NCI-H524 treated with DMSO at 0.1 percent for 48 hours (cell line): ENCODE data around the gene IQCK.
"Not testable (repeated sequence)": the region's sequence is repeated elsewhere in the genome, so short reads cannot be mapped to it uniquely, and the experiment has no call there.

Experiments used
- DNase-seq: peaks from one replicate; lab custom pipeline; 2025; lab: John Stamatoyannopoulos, UW

The IQCK gene

DNA sequence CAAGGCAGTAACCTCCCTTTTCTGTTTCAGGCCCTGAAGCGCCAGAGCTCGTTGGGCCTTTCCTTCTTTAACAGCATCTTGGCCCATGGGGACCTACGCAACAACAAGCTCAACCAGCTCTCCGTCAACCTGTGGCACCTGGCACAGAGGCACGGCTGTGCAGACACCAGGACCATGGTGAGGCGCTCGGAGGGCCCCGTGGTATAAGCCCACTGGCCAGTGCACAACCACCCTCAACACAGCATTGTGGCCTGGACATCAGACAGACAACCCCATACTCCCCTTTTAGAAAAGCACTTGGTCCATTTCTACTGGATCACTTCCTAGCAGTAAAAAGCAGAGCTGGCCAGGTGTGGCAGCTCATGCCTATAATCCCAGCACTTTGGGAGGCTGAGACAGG is 18.6 kb upstream of the IQCK start:
- no peak for DNase-seq

GRCh38 chr16:19700319-19700781 is 17.7 kb upstream of the IQCK start:
- no peak for DNase-seq

- DNase-seq = no peak
Measured at GRCh38 chr16:19701091-19701490, 17.0 kb upstream of the IQCK start.

DNA sequence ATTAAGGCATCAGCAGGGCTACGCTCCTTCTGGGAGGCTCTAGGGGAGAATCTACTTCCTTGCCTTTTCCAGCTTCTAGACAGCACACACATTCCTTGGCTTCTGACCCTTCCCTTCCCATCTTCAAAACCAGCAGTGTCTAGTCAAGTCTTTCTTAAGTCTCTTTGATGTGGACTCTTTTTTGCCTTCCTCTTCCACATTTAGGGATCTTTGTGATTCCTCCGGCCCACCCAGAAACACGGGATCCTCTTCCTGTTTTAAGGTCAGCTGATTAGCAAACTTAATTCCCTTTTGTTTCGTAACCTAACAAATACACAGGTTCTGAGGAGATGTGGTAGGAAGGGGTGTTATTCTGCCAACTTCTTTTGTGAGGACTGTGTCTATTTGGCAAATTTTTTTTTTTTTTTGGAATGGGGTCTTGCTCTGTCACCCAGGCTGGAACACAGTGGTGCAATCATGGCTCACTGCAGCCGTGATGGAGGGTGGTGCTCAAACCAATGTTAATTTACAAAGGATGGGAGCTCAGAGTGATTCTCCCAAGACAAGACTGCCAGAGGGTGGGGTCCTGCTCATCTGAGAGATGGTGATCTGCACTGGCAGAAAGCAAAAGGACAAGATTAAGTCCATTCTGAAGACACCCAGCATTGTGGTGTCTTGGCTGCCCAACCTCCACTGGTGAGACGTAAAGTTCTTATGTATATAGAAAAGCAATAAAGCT is 14.7 kb upstream of the IQCK start:
- DNase-seq = no peak

- no peak for DNase-seq
Measured at GRCh38 chr16:19704321-19705145, 13.5 kb upstream of the IQCK start.

DNA sequence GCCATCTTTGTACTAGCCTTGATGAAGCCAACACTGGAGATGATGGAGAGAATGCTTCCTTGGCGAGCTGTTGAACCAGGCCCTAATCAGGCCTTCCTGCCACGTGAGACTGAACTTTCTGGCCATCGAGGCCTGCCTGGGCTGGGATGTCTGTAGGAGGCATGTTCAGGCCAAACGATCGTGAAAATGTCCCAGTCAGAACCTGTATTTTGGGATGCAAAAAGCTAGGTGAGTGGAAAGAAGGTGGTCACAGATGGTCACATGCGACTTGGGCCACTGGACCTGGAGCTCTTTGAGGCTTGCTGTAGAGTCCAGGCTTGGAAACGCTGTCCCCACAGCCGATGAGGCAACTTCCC is 12.9 kb upstream of the IQCK start:
- no peak for DNase-seq

- no peak for DNase-seq
Measured at GRCh38 chr16:19705843-19706242, 12.2 kb upstream of the IQCK start.

- DNase-seq = no peak
Measured at GRCh38 chr16:19706846-19707245, 11.2 kb upstream of the IQCK start.

DNA sequence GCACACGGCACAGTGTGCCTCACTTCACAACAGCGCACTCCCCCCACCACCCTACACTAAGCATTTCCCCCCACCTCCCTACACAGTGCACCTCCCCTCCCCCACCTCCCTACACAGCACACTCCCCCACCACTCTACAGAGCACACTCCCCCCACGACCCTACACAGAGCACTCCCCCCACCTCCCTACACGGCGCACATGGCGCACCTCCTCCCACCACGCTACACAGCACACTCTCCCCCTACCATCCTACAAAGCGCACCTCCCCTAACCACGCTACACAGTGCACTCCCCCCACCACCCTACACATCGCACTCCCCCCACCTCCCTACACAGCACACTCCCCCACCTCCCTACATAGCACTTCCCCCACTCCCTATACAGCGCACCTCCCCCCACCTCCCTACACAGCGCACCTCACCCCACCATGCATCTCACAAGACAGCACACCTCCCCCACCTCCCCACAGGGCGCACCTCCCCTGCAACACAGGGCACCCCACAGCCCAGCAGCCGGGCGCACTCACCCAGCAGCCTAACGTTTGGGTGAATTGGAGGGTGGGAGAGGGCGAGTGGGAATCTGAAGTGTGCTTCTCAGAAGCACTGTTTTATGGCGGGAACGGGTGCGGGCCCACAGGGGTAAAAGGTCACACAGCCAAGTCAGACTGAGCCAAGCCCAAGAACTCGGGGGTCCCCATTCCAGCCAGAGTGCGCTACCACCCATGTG is 10.3 kb upstream of the IQCK start:
- no peak for DNase-seq

- DNase-seq = no peak
Measured at GRCh38 chr16:19708296-19709205, 9.5 kb upstream of the IQCK start.

DNA sequence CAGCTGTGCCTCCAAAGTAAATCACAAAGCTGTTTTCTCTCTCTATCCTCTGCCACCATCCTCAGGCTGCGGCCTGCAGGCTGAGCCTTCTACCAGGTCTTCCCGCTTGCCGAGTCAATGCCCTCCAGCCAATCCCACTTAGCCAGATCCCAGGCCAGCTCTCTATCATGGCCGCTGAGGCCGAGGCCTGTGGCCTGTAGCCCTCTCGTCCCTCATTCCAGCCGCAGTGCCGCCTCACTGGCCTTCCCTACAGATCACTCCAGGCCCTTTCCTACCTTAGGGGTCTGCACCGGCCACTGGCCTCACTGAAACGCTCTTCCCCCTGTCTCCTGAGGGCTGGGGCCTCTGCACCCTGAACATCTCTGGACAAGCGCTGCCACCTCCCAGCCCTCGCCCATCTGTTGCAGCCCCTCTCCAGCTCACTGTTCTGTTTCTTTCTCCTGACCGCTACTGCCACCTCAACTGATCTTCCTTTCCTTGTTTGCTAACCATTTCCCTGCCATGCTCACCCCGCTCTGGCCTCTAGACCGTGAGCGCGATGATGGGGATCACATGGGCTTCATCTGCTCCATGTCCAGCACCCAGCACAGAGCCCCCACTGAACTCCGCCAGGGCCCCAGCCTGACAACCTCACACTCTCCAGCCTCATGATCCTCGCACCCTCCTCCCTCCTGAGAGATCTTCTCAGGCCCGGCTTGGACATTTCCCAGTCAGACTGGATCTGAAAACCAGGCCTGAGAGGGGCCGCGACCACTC is 8.5 kb upstream of the IQCK start:
- no peak for DNase-seq

DNA sequence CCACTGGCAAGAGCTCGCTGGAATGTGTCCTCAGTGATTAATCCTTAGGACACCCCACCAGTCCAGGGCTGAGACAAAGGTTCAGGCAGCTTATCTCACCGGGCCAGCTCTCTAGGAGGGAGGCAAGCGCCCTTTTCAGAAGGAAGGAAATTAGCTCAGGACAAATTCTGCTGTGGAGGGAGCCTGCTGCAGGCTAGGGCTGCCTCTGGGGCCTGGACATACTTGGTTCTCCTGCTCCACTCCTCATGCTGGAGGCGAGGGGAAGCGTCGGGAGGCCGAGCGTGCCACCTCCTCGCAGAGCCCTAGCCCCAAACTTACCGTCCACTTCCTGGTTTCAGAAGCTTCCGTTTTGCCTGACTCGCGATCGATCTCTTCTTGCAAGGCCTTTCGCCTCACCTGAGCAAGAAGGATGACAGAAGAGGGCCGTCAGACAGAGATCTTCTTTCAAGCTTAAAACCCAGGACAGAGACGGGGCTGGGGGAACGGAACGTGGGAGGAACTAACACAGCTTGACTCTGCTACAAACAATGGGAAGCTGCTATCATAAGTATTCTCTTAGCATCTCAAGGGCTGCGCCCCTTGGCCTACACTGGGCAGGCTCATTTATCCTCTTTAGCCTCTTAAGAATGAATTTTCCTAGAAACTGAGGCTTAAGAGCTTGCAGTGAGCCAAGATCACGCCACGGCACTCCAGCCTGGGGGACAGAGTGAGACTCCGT is 7.7 kb upstream of the IQCK start:
- DNase-seq = no peak

DNA sequence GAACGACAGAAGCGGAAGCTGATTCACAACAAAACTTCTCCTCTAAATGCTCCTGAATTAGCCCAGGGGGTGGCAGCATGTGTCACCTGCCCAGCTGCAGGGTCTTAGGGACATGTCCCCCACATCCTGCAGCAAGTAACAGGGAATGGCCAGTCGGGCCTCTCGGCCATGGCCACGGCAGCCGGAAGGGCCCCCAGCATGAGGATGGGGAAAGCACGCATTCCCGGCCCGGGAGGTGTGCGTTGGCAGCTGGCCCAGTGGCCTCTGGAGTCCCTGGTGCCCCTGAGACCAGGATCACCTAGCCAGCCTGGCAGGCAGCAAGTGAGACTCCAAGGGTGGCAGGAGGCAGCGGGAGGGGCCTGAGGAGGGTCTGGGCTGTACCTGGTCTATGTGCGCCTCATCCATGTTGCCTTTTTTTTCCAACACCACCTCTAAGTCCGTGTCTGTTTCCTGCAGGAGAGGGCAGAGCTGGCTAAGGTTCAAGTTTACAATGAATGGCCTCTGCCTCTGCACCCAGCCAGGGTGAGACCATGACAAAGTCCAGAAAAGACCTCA is 7.0 kb upstream of the IQCK start:
- DNase-seq = no peak

DNA sequence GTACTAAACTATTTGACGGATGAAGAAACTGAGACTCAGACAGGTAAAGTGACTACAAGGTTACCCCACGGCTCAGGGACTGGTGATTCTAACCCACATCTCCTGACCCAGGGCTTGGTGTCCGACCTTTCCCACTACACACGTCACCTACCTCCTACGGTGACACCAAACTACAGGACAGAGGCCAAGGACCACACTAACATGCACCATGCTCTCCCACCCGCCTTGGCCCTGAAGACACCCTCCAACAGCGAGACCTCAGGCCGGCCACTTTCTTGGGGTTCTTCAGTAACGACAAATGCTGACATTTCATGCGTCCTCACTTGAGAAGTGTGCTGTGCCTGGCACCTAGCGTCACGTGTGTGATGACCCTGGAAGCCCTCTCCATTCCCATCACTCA is 6.4 kb upstream of the IQCK start:
- no peak for DNase-seq

GRCh38 chr16:19712418-19713058 is 5.5 kb upstream of the IQCK start:
- no peak for DNase-seq

- DNase-seq = no peak
Measured at GRCh38 chr16:19713697-19714096, 4.4 kb upstream of the IQCK start.

DNA sequence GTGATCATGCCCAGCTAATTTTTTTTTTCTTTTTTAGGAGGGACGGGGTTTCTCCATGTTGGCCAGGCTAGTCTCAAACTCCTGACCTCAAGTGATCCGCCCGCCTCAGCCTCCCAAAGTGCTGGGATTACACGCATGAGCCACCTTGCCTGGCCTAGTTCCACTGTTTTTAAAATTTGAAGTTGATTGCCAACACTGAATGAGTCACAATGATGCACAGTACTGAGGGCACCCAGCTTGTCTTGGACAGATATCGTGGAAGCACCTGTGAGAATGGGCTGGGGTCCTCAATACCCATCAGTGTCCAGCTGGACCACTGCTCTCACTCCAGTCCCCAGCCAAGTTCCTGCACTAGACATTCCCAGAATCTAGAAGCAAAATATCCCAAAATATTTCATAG is 2.5 kb upstream of the IQCK start:
- DNase-seq = no peak

GRCh38 chr16:19716183-19716582 is 1.9 kb upstream of the IQCK start:
- DNase-seq = no peak

- DNase-seq = not testable (repeated sequence)
Measured at GRCh38 chr16:19716728-19717127, 1.3 kb upstream of the IQCK start.

GRCh38 chr16:19717314-19717713 is 757 bp upstream of the IQCK start:
- no peak for DNase-seq
